Astrocyte (in vitro differentiated cells and primary cell): ENCODE results near the gene CTIF. TPM values are rescaled to one million over a fixed set of nuclear protein-coding genes. Genes with fewer than 3 reads are reported as not detected.

Experiments
- DNase-seq: peaks from one replicate; pipeline ENCODE4 v3.0.0-alpha.2; 2010; ENCODE audit warnings: low read depth
- FAIRE-seq: peaks from 2 replicates; lab custom pipeline; 2011; peaks lifted over from hg19 to GRCh38; lab: Jason Lieb, UNC
- H2AFZ ChIP-seq: 2 replicates; pipeline ENCODE4 v1.6.0; 2012; ENCODE audit warnings: low read depth, low read length, inconsistent platforms
- H3K27ac ChIP-seq: 2 replicates; pipeline ENCODE4 v1.5.1; 2011; ENCODE audit warnings: low read depth, low read length, inconsistent platforms
- H3K27me3 ChIP-seq: 2 replicates; pipeline ENCODE4 v1.6.0; 2011; ENCODE audit warnings: low read length, inconsistent platforms; ENCODE audit not compliant: insufficient read depth
- H3K36me3 ChIP-seq: 2 replicates; pipeline ENCODE4 v1.5.1; 2011; ENCODE audit warnings: low read length, inconsistent platforms; ENCODE audit not compliant: insufficient read depth
- H3K4me1 ChIP-seq: 2 replicates; pipeline ENCODE4 v1.5.1; 2011; ENCODE audit warnings: low read length, inconsistent platforms; ENCODE audit not compliant: insufficient read depth
- H3K4me2 ChIP-seq: 2 replicates; pipeline ENCODE4 v1.6.0; 2012; ENCODE audit warnings: low read length, inconsistent platforms
- H3K4me3 ChIP-seq: 2 replicates; pipeline ENCODE4 v1.5.1; 2011; ENCODE audit warnings: low read depth, mild to moderate bottlenecking, low read length, inconsistent platforms; ENCODE audit not compliant: insufficient read depth
- H3K79me2 ChIP-seq: 2 replicates; pipeline ENCODE4 v1.6.0; 2012; ENCODE audit warnings: mild to moderate bottlenecking, low read length, inconsistent platforms; ENCODE audit not compliant: insufficient read depth
- H3K9ac ChIP-seq: 2 replicates; pipeline ENCODE4 v1.6.0; 2012; ENCODE audit warnings: mild to moderate bottlenecking, low read length, inconsistent platforms
- H3K9me3 ChIP-seq: 2 replicates; pipeline ENCODE4 v1.5.1; 2012; ENCODE audit warnings: low read depth, mild to moderate bottlenecking, low read length, inconsistent platforms; ENCODE audit not compliant: insufficient read depth
- H4K20me1 ChIP-seq: 2 replicates; pipeline ENCODE4 v1.6.0; 2012; ENCODE audit warnings: low read length, inconsistent platforms; ENCODE audit not compliant: insufficient read depth
- H3K27ac Mint-ChIP-seq: one replicate; pipeline ENCODE4 v1.8.0; 2021; ENCODE audit warnings: mild to moderate bottlenecking, mixed read lengths; ENCODE audit not compliant: unreplicated experiment
- H3K27me3 Mint-ChIP-seq: one replicate; pipeline ENCODE4 v1.8.0; 2021; ENCODE audit warnings: low read depth, mixed read lengths; ENCODE audit not compliant: unreplicated experiment
- H3K36me3 Mint-ChIP-seq: one replicate; pipeline ENCODE4 v1.8.0; 2021; ENCODE audit warnings: low read depth, mixed read lengths; ENCODE audit not compliant: unreplicated experiment
- H3K4me1 Mint-ChIP-seq: one replicate; pipeline ENCODE4 v1.8.0; 2021; ENCODE audit warnings: low read depth, mixed read lengths; ENCODE audit not compliant: unreplicated experiment
- H3K4me3 Mint-ChIP-seq: one replicate; pipeline ENCODE4 v1.8.0; 2021; ENCODE audit warnings: mild to moderate bottlenecking, moderate library complexity, mixed read lengths; ENCODE audit not compliant: unreplicated experiment
- H3K9me3 Mint-ChIP-seq: one replicate; pipeline ENCODE4 v1.8.0; 2021; ENCODE audit warnings: mild to moderate bottlenecking, mixed read lengths; ENCODE audit not compliant: unreplicated experiment
- EZH2 ChIP-seq: IDR thresholded peaks from 2 replicates; pipeline ENCODE4 v1.6.1; 2012; ENCODE audit warnings: mild to moderate bottlenecking, low read length, inconsistent platforms; ENCODE audit not compliant: insufficient read depth
- total RNA-seq: library from RNA; stranded (reverse); gene quantifications from 2 replicates; pipeline ENCODE4 v1.2.1, GENCODE V29; 2021
- TF ChIP-seq, protein P1 (sequence below): IDR thresholded peaks from 2 replicates; pipeline ENCODE4 v1.5.1; 2011; ENCODE audit warnings: low read depth, mild to moderate bottlenecking, inconsistent platforms, low read length, moderate library complexity; ENCODE audit not compliant: insufficient read depth

Gene CTIF
- total RNA-seq, 1 donor from 2014 or later, result 101 TPM

DNA sequence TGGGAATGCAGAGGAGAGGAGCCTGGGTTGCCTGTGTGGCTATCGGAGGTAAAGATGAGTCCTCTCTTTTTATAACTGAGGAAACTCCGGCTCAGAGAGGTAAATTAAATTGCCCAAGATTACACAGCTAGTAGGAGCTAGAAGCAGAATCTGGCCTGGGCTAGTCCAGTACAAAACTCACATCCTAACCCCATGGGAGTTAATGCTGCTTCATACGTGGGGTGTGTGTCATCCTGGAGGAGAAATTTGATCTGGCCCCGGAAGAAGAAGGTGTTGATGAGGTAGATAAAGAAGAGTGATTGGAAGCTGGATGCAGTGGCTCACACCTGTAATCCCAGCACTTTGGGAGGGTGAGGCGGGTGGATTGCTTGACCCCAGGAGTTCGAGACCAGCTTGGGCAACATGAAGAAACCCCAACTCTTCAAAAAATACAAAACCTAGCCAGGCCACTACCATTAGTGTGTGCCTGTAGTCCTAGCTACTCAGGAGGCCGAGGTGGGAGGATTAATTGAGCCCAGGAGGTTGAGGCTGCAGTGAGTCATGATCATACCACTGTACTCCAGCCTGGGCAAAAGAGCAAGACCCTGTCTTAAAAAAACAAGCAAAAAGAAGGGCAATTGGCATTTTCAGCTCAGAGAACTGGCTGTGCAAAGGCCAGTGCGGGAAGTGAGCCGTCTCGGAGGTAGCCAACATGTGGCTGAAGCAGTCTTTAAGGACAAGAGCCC is 33.7 kb downstream of the CTIF start:
- Mint-ChIP-seq H3K36me3 (peaks cover 37% of the 10 kb centered on the region), H3K4me3 (peak overlapping the region; percentile 11), H3K27me3 (no peaks in the 10 kb centered on the region), H3K9me3 (no peaks in the 10 kb centered on the region), H3K4me1 (peaks cover 37% of the 10 kb centered on the region), H3K27ac (no peak overlapping the region)
- Histone ChIP-seq H2AFZ (no peak overlapping the region), H4K20me1 (peaks cover 97% of the 10 kb centered on the region), H3K79me2 (peaks cover 81% of the 10 kb centered on the region), H3K36me3 (no peaks in the 10 kb centered on the region), H3K4me3 (no peak overlapping the region), H3K9me3 (no peaks in the 10 kb centered on the region), H3K9ac (no peak overlapping the region), H3K4me2 (no peak overlapping the region), H3K4me1 (peaks cover 17% of the 10 kb centered on the region), H3K27ac (no peak overlapping the region), H3K27me3 (no peaks in the 10 kb centered on the region)
- no peak for FAIRE-seq
- DNase-seq, result no peak
- TF ChIP-seq EZH2, result no peak
- TF ChIP-seq, protein P1, sequence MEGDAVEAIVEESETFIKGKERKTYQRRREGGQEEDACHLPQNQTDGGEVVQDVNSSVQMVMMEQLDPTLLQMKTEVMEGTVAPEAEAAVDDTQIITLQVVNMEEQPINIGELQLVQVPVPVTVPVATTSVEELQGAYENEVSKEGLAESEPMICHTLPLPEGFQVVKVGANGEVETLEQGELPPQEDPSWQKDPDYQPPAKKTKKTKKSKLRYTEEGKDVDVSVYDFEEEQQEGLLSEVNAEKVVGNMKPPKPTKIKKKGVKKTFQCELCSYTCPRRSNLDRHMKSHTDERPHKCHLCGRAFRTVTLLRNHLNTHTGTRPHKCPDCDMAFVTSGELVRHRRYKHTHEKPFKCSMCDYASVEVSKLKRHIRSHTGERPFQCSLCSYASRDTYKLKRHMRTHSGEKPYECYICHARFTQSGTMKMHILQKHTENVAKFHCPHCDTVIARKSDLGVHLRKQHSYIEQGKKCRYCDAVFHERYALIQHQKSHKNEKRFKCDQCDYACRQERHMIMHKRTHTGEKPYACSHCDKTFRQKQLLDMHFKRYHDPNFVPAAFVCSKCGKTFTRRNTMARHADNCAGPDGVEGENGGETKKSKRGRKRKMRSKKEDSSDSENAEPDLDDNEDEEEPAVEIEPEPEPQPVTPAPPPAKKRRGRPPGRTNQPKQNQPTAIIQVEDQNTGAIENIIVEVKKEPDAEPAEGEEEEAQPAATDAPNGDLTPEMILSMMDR, result no peak

DNA sequence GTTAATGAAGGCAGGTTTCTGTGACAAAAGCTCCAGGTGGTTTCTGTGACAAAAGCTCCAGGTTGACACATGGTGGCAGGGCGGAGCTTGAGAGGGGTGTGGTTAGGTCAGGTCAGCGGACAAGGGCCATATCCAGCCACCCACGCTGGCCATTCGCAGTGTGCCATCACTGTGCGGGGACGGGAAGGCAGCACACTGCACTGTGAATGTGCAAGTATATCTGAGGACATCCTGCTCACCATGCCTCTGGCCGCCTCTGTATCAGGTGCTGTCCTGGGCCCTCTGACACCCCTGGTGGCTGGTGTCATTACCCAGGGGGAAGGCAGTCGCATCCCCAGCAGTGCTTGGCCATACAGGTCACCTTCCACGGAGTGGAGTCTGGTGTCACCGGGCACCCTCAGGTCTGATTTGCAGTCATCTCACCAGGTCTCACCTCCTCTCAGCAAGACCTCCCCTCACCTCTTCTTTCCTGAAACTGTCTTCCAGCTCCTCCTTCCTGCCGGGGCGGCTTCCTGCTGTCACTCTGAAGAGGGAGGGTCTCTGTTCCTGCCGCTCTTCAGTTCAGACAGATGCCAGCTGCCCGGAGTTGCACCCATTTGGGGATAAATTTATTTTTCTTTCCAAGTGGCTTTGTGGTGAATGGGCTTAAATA is 34.9 kb downstream of the CTIF start:
- H3K4me3 ChIP-seq, result no peak overlapping the region
- H3K79me2 ChIP-seq, result peaks cover 83% of the 10 kb centered on the region
- no peaks in the 10 kb centered on the region for H3K27me3 ChIP-seq
- H3K27ac ChIP-seq, result no peak overlapping the region
- H3K9ac ChIP-seq, result no peak overlapping the region
- Mint-ChIP-seq H3K36me3 (peaks cover 45% of the 10 kb centered on the region), H3K4me3 (peak overlapping the region; percentile 22), H3K27ac (peak overlapping the region; percentile 50), H3K9me3 (peaks cover 4% of the 10 kb centered on the region), H3K27me3 (no peaks in the 10 kb centered on the region), H3K4me1 (peaks cover 31% of the 10 kb centered on the region)
- H4K20me1 ChIP-seq, result peaks cover 99% of the 10 kb centered on the region
- no peak for TF ChIP-seq EZH2
- TF ChIP-seq, protein P1, result no peak
- H2AFZ ChIP-seq, result no peak overlapping the region
- peaks cover 17% of the 10 kb centered on the region for H3K4me1 ChIP-seq
- no peak for DNase-seq
- H3K4me2 ChIP-seq, result no peak overlapping the region
- no peak for FAIRE-seq
- H3K36me3 ChIP-seq, result no peaks in the 10 kb centered on the region
- H3K9me3 ChIP-seq, result no peaks in the 10 kb centered on the region
